Naive B cell (primary cell): ENCODE measurements around the gene NKX2-2. TPM values are rescaled to one million over a fixed set of nuclear protein-coding genes. Genes with fewer than 3 reads are reported as not detected.
"Not testable (repeated sequence)": the region's sequence is repeated elsewhere in the genome, so short reads cannot be mapped to it uniquely, and the experiment has no call there.

ENCODE experiments used
- ATAC-seq, 2 donors: fragments of 150-1000 bp; cut with Tn5 transposase; 2 replicates each; pipeline ENCODE4 v1.10.0; 2021; ENCODE audit warnings: low read depth in 2 of 2, mild to moderate bottlenecking in 2 of 2, moderate library complexity in 2 of 2
- DNase-seq: peaks from one replicate; pipeline ENCODE4 v3.0.0; 2022
- H3K27ac Mint-ChIP-seq, 6 donors: one replicate each; pipeline ENCODE4 v1.8.0; 2020 to 2022; ENCODE audit warnings: mild to moderate bottlenecking in 6 of 6, mixed read lengths in 6 of 6, moderate library complexity in 5 of 6, inconsistent platforms in 2 of 6
- H3K27me3 Mint-ChIP-seq, 3 donors: one replicate each; pipeline ENCODE4 v1.8.0; 2021 to 2022; ENCODE audit warnings: mixed read lengths in 3 of 3, mild to moderate bottlenecking in 1 of 3
- H3K36me3 Mint-ChIP-seq, 2 donors: one replicate each; pipeline ENCODE4 v1.8.0; 2020 to 2022; ENCODE audit warnings: mixed read lengths in 2 of 2, inconsistent platforms in 1 of 2, mild to moderate bottlenecking in 1 of 2
- H3K4me1 Mint-ChIP-seq, 3 donors: one replicate each; pipeline ENCODE4 v1.8.0; 2020 to 2022; ENCODE audit warnings: mixed read lengths in 3 of 3, inconsistent platforms in 1 of 3, mild to moderate bottlenecking in 1 of 3, moderate library complexity in 1 of 3
- H3K4me3 Mint-ChIP-seq, 8 donors: one replicate each; pipeline ENCODE4 v1.8.0; 2020 to 2022; ENCODE audit warnings: mild to moderate bottlenecking in 8 of 8, mixed read lengths in 8 of 8, moderate library complexity in 8 of 8, inconsistent platforms in 2 of 8
- H3K9me3 Mint-ChIP-seq, 7 donors: one replicate each; pipeline ENCODE4 v1.8.0; 2020 to 2022; ENCODE audit warnings: mixed read lengths in 7 of 7, mild to moderate bottlenecking in 5 of 7, inconsistent platforms in 2 of 7, moderate library complexity in 1 of 7
- polyA plus RNA-seq, 6 donors: library from polyadenylated mRNA; unstranded; fragments of 300-500 nt; fragmentation: Illumina TruSeq; gene quantifications; one replicate each; pipeline ENCODE4 v1.2.3, GENCODE V29; 2021; ENCODE audit warnings: low read depth in 6 of 6

NKX2-2 gene
- polyA plus RNA-seq, 6 donors from 2014 or later = not detected

- Mint-ChIP-seq H3K27me3 (peaks cover 55 to 70% (median 58%) of the 10 kb centered on the region in 3 donors), H3K9me3 (peaks cover 0 to 3% (median 0%) of the 10 kb centered on the region in 7 donors), H3K27ac (no peak overlapping the region), H3K4me3 (no peak overlapping the region), H3K36me3 (no peaks in the 10 kb centered on the region), H3K4me1 (peaks cover 0 to 8% (median 0%) of the 10 kb centered on the region in 3 donors)
- ATAC-seq = no peak
- no peak for DNase-seq
Observed at GRCh38 chr20:21500599-21500998, 13.3 kb downstream of the NKX2-2 start.

GRCh38 chr20:21499641-21500040, 14.2 kb downstream of the NKX2-2 start:
- Mint-ChIP-seq H3K4me3 (no peak overlapping the region), H3K27ac (no peak overlapping the region), H3K27me3 (peaks cover 47 to 67% (median 57%) of the 10 kb centered on the region in 3 donors), H3K4me1 (peaks cover 0 to under 1% (median 0%) of the 10 kb centered on the region in 3 donors), H3K9me3 (peaks cover 0 to 3% (median 0%) of the 10 kb centered on the region in 7 donors), H3K36me3 (no peaks in the 10 kb centered on the region)
- ATAC-seq (no peak), DNase-seq (no peak)

DNA sequence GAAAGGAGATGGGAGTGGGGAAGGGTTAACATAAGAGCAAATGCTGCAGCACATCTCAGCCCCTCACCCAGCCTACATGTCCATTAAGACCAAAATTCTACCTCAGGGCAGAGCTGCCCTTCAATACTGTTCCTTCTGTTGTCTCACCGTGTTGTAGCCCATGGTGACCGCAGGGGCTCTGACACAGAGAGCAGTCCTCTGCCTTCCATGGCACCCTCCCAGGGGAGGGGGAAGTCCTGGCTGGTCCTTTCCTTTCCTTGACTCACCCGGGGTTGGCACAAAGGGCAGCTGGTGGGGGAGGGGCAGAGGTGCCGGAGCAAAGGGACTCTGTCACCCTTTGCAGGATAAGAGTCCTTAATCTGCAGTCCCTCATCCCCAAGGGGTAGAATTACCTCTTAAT, 15.2 kb downstream of the NKX2-2 start:
- Mint-ChIP-seq H3K4me3 (no peak overlapping the region), H3K27me3 (peaks cover 47 to 66% (median 48%) of the 10 kb centered on the region in 3 donors), H3K27ac (no peak overlapping the region), H3K36me3 (no peaks in the 10 kb centered on the region), H3K4me1 (no peaks in the 10 kb centered on the region), H3K9me3 (peaks cover 0 to 3% (median 0%) of the 10 kb centered on the region in 7 donors)
- DNase-seq (no peak), ATAC-seq (no peak)

DNA sequence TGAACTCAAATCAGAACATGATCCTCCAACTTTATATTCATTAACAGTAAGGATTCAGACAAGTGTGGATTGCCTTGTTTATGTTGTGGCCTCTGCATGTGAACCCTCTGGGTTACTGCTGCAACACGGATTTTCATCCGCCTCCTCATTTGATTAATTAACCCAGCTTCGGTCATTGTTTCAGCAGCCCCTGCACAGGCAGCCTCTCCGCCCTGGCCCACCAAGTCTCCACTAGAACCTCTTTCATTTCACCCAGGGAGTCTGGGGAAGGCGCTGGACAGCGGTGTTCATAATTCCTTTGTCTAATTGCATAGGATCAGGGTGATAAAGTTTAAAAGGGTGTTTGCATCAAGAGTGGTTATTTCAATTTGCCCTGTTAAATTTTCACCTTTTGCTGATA, 15.7 kb downstream of the NKX2-2 start:
- H3K4me3 Mint-ChIP-seq = no peak overlapping the region
- DNase-seq (no peak), ATAC-seq (no peak)
- no peaks in the 10 kb centered on the region for H3K4me1 Mint-ChIP-seq
- peaks cover 0 to 3% (median 0%) of the 10 kb centered on the region in 7 donors for H3K9me3 Mint-ChIP-seq
- no peak overlapping the region for H3K27ac Mint-ChIP-seq
- H3K36me3 Mint-ChIP-seq = no peaks in the 10 kb centered on the region
- peaks cover 43 to 66% (median 49%) of the 10 kb centered on the region in 3 donors for H3K27me3 Mint-ChIP-seq

DNA sequence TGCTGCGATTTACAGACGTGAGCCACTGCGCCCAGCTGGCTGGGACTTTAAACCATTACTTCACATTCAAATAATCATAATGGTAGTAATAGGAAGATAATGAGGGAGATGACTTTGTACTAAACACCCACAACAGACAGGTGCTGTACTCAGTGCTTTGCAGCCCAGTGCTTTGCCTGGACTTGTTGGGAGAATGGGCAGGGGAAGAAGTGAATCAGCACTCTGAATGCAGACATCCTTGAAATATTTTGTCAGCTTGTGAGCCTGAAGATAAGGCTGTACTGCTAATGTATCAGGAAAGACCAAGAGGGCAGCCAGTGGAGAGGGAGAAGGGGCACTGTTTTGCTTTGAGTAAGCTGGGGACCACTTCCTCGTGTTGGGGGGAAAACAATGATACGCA, 17.4 kb downstream of the NKX2-2 start:
- DNase-seq = no peak
- H3K4me3 Mint-ChIP-seq = no peak overlapping the region

DNA sequence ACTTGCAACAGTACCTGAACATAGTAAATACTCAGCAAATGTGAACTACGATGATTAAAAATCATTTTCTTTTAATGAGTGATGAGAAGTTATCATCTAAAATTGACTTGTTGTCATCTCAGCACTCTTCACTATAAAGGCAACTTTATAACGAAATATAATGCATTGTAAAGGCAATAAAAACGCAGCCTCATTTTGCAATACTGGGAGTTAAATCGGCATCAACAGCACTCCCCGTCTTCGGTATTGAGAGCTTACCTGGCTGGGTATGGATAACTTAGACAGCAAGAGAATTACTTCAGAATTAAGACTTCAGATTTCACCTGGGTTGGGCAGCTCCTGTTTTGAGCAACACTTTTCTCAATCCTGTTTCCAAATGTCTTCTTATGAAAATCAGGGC, 20.8 kb downstream of the NKX2-2 start:
- H3K27ac Mint-ChIP-seq = no peak overlapping the region
- H3K27me3 Mint-ChIP-seq = peaks cover 50 to 69% (median 64%) of the 10 kb centered on the region in 3 donors
- ATAC-seq (no peak), DNase-seq (no peak)
- H3K4me3 Mint-ChIP-seq = no peak overlapping the region
- H3K4me1 Mint-ChIP-seq = no peaks in the 10 kb centered on the region
- peaks cover 0 to 3% (median 0%) of the 10 kb centered on the region in 7 donors for H3K9me3 Mint-ChIP-seq
- H3K36me3 Mint-ChIP-seq = no peaks in the 10 kb centered on the region

More for the DNA sequence above, 17.4 kb downstream of the NKX2-2 start:
- H3K27me3 Mint-ChIP-seq = peaks cover 53 to 64% (median 56%) of the 10 kb centered on the region in 3 donors
- no peaks in the 10 kb centered on the region for H3K36me3 Mint-ChIP-seq
- no peak for ATAC-seq
- H3K9me3 Mint-ChIP-seq = peaks cover 0 to 3% (median 0%) of the 10 kb centered on the region in 7 donors
- H3K4me1 Mint-ChIP-seq = no peaks in the 10 kb centered on the region
- H3K27ac Mint-ChIP-seq = no peak overlapping the region

DNA sequence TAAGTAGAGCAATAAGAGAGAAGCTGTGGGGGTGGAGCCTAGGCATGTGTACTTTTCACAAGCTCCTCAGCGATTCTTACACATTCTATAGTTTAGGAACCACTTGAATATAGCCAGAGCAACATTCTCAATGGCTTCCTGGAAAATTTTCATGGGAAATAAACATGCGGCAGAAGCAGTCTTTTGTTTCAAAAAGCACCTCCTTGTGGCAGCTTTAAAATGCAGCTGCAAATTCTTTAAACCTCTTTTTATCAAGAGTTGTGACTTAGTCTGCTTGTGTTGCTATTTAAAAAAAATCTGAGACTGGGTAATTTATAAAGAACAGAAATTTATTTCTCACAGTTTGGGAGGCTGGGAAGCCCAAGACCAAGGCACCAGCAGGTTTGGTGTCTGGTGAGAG, 23.8 kb downstream of the NKX2-2 start:
- Mint-ChIP-seq H3K36me3 (no peaks in the 10 kb centered on the region), H3K27ac (no peak overlapping the region), H3K4me1 (no peaks in the 10 kb centered on the region), H3K4me3 (no peak overlapping the region), H3K27me3 (peaks cover 50 to 65% (median 56%) of the 10 kb centered on the region in 3 donors), H3K9me3 (peaks cover 0 to 7% (median 0%) of the 10 kb centered on the region in 7 donors)
- ATAC-seq (no peak), DNase-seq (no peak)

DNA sequence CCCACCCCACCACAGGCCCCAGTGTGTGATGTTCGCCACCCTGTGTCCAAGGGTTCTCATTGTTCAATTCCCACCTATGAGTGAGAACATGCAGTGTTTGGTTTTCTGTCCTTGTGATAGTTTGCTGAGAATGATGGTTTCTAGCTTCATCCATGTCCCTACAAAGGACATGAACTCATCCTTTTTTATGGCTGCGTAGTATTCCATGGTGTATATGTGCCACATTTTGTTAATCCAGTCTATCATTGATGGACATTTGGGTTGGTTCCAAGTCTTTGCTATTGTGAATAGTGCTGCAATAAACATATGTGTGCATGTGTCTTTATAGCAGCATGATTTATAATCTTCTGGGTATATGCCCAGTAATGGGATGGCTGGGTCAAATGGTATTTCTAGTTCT, 33.7 kb downstream of the NKX2-2 start:
- not testable (repeated sequence) for H3K27ac Mint-ChIP-seq, H3K36me3 Mint-ChIP-seq, H3K4me1 Mint-ChIP-seq, H3K4me3 Mint-ChIP-seq, ATAC-seq, DNase-seq
- peaks cover 41 to 59% (median 51%) of the 10 kb centered on the region in 3 donors for H3K27me3 Mint-ChIP-seq
- H3K9me3 Mint-ChIP-seq = peaks cover 0 to 15% (median 9%) of the 10 kb centered on the region in 7 donors

GRCh38 chr20:21465799-21466198, 48.1 kb downstream of the NKX2-2 start:
- peaks cover 25 to 43% (median 42%) of the 10 kb centered on the region in 3 donors for H3K27me3 Mint-ChIP-seq
- H3K4me1 Mint-ChIP-seq = no peaks in the 10 kb centered on the region
- no peak for ATAC-seq
- H3K36me3 Mint-ChIP-seq = peaks cover 0 to 10% of the 10 kb centered on the region in 2 donors
- H3K4me3 Mint-ChIP-seq = no peak overlapping the region
- peaks cover 5 to 8% (median 8%) of the 10 kb centered on the region in 7 donors for H3K9me3 Mint-ChIP-seq
- no peak overlapping the region for H3K27ac Mint-ChIP-seq
- DNase-seq = no peak

DNA sequence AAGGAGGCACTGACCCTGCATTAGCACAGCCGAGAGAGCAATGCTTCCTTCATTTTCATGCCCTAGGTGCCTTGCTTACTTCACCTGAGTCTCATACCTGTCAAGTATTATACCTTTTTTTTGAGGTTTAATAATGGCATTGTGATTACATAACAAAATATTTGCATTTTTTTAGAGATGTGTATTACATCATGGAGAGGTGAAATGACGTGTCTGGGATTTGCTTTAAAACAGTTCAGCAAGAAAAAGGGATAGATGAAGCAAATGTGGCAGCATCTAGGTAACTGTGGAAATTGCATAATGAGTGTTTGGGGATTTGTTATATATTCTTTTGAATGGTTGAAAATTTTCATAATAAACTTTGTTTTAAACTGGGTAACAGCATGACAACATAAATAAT, 48.9 kb downstream of the NKX2-2 start:
- no peaks in the 10 kb centered on the region for H3K4me1 Mint-ChIP-seq
- no peak for ATAC-seq

More for the DNA sequence above, 48.9 kb downstream of the NKX2-2 start:
- peaks cover 0 to 10% of the 10 kb centered on the region in 2 donors for H3K36me3 Mint-ChIP-seq
- no peak overlapping the region for H3K4me3 Mint-ChIP-seq
- peaks cover 5 to 13% (median 8%) of the 10 kb centered on the region in 7 donors for H3K9me3 Mint-ChIP-seq
- peaks cover 28 to 36% (median 34%) of the 10 kb centered on the region in 3 donors for H3K27me3 Mint-ChIP-seq
- no peak for DNase-seq
- no peak overlapping the region for H3K27ac Mint-ChIP-seq

Other genes with a start within 250 kb of the NKX2-2 start
- 10 to 100 TPM; 41.5 to 59.4 (median 55.9) TPM for gene XRN2, start 210.7 kb downstream of the NKX2-2 start, polyA plus RNA-seq
- not detected for gene NKX2-4, start 116.5 kb downstream of the NKX2-2 start, polyA plus RNA-seq
- not detected for gene PAX1, start 191.6 kb upstream of the NKX2-2 start, polyA plus RNA-seq